SK-N-DZ (cell line): Measurements from ENCODE around the gene SLIT1.
A peak's percentile ranks its signal among the peaks of the same experiment; 100 is the strongest.

Experiments
- DNase-seq: peaks from one replicate; pipeline ENCODE4 v3.0.0-alpha.2; 2015; ENCODE audit warnings: low spot score

SLIT1 gene

GRCh38 chr10:97140049-97140846 is 45.5 kb downstream of the SLIT1 start:
- DNase-seq: no peak

GRCh38 chr10:97139651-97140048 is 46.1 kb downstream of the SLIT1 start:
- no peak for DNase-seq

DNA sequence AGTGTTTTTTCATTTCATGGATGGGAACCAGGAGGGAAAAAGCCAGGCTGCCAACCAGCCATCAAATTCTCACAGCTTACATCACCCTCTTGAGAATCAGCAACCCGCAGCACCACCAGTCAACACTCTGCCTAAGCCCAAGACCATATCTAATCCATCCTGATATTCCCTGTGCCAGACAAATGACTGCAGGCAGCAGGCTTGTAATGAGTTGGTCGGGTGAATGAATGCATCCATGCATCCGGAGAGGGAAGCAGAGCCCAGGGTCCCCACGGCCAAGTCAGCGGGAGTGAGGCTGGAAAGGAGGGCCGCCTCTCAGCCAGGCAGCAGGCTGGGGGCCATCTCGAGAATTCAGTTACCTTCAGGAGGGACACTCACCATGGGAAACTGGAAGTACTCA is 46.9 kb downstream of the SLIT1 start:
- DNase-seq: no peak

- no peak for DNase-seq
Observed at GRCh38 chr10:97138174-97138573, 47.6 kb downstream of the SLIT1 start.

DNA sequence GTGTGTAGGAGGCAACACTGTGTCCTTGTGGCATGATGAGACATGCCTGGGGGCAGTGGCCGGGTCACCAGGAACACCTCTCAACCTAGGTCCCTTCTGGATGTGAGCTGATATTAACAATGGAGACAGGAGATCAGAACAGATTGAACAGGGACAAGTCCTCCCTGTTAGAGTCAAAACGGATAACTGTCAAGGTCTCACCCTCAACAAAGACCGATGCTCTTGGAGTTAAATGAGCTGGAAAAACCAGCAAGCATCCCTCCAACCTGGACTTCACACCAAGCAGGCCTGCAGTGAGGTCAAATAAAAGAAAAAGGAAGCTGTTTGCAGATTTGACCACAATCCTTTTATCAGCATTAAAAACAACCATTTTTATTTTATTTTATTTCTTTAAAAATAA is 49.0 kb downstream of the SLIT1 start:
- DNase-seq: no peak

DNA sequence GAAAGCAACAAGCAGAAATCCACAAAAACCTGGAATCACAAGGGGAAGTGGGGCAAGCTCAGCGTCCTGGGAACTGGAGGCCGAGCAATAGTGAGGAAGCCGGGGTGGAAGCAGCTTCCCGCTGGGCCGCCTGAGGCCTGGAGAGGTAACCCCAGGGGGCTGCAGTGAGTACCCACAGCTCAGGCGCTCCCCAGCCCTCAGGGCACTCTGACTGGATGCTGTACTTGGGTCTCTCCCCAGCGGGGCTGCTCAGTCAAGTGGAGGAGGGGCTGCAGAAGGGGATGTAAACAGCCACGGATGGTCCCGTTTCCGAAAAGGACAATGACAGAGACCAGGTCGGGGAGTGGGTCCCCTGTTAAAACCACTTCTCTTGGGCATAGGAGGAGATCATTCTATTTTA is 50.3 kb downstream of the SLIT1 start:
- no peak for DNase-seq

GRCh38 chr10:97134983-97135382 is 50.8 kb downstream of the SLIT1 start:
- no peak for DNase-seq

- no peak for DNase-seq
Observed at GRCh38 chr10:97134110-97134509, 51.6 kb downstream of the SLIT1 start.

DNA sequence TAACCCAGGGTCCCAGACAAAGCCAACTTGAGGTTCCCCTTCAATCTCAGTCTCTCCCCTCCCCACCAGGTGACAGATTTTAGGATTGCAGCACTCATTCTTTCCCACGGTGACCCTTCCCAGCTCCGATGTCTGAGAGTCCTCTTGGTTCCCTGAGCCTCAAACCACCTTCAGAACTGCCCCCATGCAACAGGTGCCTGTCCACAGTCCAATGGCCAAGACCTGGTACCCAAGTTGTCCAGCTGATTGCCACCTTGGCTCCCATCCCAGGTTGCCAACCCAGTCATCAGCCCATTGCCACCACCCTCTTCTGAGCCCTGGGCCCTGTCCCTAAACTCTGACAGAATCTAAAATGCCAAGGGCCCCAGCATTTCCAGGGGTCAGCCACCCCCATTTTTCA is 53.5 kb downstream of the SLIT1 start:
- no peak for DNase-seq

GRCh38 chr10:97131666-97132065 is 54.1 kb downstream of the SLIT1 start:
- no peak for DNase-seq

- DNase-seq: no peak
Observed at GRCh38 chr10:97131181-97131628, 54.6 kb downstream of the SLIT1 start.

DNA sequence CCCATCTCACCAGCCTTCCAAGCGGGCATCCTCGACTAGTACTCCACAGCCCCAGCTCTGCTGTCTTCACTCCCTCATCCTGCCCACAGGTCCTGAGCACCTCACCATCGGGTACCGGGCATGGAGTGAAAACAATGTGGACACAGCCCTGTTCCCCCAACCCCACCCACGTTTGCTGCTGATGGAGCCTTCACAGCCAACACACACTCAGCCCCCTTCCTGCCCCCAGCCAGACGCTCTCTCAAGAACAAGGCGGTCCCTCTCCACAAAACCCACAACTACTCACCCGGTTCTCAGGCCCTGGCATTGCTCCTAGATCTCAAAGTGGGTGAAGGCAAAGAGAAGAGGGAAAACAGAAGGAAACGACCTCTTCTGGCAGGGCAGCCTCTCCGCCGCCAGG is 56.1 kb downstream of the SLIT1 start:
- no peak for DNase-seq

DNA sequence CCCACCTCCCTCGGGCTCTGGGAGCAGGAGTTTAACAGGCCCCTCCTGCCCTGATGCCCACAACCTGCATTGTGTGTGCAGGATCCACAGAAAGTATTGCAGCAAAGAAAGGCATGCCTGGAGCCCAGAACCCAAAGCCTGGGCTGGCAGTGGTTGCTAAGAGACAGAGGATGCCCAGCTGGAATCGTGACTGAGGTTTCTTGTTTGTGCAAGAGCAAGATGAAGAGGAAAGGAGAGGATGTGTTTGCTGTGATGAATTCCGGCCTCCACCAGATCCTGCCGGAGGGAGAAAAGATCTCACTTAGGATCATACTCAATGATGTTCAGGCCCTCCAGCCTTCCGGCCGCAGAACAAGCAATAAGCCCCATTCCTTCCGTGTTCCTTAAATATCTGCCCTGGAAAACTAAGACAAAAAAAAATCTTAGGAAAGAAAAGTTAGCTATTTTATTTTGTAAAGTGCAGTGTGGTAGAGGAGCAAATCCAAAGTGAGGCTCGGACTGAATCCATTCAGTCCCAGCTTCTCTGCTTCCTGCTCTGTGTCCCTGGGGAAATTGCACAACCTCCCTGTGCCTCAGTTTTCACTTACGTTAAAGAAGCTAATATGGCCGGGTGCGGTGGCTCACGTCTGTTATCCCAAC is 57.1 kb downstream of the SLIT1 start:
- DNase-seq: no peak

DNA sequence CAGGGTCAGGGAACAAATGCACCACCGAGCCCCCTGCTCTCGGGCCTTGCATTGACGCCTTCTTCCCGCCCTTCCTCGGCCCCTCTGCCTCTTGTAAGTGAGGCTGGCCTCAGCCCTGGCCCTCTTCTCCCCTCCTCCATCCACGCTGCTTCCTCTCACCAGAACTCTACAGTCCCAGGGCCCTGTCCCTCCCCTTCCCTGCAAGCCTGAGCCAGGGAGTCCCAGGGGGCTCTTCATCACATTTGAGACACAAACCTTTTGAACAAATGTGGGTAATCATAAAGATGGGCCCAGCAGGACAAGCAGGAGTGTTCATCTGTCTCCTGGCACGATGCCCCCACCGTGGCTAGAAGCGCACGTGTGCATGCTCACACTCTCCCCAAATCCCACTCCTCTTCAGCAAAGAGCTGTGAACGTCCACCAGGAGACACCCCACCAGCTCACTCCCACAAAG is 57.7 kb downstream of the SLIT1 start:
- no peak for DNase-seq

DNA sequence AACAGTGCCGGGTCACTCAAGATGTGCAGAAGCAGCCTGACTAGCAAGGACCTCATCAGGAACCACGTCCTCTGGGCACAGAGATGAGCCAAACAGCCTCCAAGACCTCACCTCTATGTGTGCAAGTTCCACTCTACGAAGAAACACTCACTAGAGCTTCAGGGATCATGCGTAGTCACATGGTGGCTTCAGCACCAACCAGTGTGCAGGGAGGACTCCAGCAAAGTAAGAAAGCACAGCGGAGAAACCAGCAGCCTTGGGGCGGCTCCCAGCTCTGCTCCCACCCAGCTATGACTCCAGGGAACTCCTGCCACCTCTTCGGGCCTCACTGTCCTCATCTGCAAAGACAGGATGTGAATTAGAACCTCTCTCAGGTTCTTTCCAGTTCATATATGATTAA is 58.2 kb downstream of the SLIT1 start:
- DNase-seq: no peak

DNA sequence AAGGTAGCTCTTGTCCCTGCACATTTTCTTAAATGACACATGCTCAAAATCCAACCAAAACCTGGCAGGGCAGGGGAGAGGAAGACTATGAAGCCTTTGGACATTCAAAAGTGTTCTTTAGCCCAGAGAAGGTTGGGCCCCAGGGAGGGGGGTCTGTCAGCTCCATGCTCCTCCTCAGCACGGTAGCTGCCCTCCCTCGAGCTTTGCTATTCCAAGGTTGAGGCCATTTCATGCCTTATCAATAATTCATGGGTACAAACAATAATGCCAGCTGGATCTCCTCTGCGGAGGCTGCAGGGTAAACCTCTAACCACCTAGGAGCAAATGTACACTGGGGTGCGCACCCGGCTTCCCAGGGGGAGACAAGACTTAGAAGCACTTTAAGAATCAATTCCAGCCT is 61.5 kb downstream of the SLIT1 start:
- DNase-seq: no peak

DNA sequence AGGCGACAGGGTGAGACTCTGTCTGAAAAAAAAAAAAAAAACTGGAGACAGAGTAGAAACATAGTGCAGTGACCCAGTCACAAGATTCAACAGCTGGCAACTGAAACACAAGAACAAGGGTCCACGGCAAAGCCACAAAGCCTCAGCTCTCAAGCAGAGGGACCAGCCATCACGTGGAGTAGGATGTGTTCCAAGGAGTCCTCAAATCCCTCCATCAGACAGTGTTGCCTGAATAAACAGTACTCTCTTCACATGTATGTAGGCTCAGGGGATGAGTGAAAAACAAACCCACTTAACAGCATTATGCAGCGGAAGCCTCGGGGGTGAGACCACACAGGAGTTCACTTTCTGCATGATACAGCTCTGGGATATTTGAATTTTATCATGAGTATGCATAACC is 62.0 kb downstream of the SLIT1 start:
- DNase-seq: no peak

GRCh38 chr10:97121041-97121440 is 64.7 kb downstream of the SLIT1 start:
- no peak for DNase-seq

DNA sequence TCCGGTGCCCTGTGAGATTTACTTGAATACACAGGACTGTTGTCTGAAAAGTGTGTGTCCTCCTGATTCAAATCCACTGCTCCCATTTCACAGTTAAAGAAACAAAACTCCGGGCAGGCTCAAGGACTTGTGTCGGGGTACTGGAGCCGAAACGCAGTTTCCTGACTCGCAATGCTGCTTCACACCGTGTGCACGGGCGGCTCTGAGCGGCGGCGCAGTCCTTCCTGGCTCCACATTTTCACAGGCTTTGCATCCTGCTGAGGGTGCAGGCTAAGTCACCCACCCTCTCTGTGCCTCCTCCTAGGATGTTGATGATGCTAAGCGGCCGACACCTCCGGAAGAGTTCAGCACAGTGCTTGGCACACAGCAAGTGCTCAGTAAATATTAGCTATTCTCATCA is 65.4 kb downstream of the SLIT1 start:
- no peak for DNase-seq

DNA sequence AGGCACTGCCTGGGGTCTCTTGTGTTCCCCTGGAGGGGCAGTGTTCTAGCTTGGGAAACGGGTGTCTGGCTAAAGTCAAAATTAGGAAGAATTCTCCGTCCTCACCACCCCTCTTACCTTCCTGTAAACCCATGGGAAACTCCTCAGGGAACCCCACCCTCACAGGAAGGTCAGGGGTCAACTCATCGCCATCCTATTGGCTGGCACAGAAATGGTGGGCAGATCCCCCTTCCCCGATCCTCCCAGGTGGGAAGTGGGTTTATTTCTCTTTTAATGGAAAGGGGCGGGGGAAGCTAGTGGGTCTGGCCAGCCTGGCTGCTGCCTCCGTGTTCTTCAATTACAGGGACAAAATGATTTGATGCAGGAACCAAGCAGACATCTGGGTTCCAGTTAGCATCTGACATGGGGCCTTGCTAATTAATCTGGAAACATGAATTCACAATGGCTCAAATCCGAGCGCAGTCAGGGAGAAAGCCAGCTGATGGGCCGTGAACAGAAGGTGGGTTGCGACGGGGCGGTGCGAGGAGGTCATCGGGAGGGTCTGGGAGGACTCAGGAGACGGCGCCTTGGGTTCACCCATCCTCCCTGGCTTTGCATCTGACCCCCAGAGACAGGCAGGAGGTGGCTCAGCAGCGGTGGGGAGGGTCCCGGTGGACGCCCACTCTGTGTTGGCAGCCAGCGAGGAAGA is 66.6 kb downstream of the SLIT1 start:
- peak; percentile 22 for DNase-seq

- no peak for DNase-seq
Observed at GRCh38 chr10:97117372-97117771, 68.4 kb downstream of the SLIT1 start.

DNA sequence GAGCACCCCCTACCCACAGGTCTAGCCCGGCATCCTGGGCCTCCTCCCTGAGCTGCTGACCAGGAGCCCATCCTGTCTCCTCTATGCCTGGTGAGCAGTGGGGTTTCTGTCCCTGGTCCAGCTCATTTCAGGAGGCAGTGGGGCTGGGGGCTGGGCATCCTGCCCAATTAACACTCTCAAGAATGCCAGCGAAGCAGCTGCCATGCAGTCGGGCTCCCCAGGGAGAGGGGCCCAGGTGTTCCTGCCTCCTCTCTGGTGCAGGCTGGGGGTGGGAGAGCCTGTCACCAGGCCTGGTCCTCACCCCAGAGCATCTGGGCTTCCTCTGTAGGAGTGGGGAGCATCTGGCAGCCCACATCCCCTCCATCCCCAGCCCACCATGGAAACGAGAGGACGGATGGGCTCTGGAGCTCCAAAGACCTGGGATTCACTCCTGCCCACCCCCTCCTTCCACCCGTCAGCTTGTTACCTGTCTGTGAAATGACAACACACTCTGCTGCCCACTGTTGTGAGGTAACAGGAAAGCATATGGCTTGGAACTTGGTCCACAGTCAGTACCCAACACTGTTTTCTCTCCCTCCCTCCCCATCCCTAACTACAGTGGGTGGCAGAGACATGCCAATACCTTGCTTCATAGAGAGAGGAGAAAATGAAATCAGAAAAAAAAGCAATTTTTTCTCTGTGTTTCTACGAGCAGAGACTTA is 69.1 kb downstream of the SLIT1 start:
- DNase-seq: no peak
